Upper lobe of right lung (tissue), 1 donor: ENCODE data around the gene PPP1R3C. TPM values are rescaled to one million over a fixed set of nuclear protein-coding genes. Genes with fewer than 3 reads are reported as not detected.

ENCODE experiments used
- ATAC-seq: fragments of 200-7000 bp; cut with Tn5 transposase; one replicate; pipeline ENCODE4 v1.9.1; 2020; ENCODE audit warnings: mild to moderate bottlenecking, moderate library complexity
- DNase-seq: peaks from one replicate; pipeline ENCODE4 v3.0.0-alpha.2; 2020
- H3K27ac ChIP-seq: fragments of 200-600 bp; one replicate; pipeline ENCODE4 v1.8.0; 2022
- H3K27me3 ChIP-seq: fragments of 200-600 bp; one replicate; pipeline ENCODE4 v1.8.0; 2022; ENCODE audit warnings: mild to moderate bottlenecking
- H3K36me3 ChIP-seq: fragments of 200-600 bp; one replicate; pipeline ENCODE4 v1.8.0; 2022
- H3K4me1 ChIP-seq: fragments of 200-600 bp; one replicate; pipeline ENCODE4 v1.8.0; 2022
- H3K4me3 ChIP-seq: fragments of 200-600 bp; one replicate; pipeline ENCODE4 v1.8.0; 2022; ENCODE audit warnings: mild to moderate bottlenecking
- H3K9me3 ChIP-seq: fragments of 200-600 bp; one replicate; pipeline ENCODE4 v1.8.0; 2022
- CTCF ChIP-seq: fragments of 200-600 bp; IDR thresholded peaks from one replicate; pipeline ENCODE4 v1.8.0; 2022; ENCODE audit warnings: antibody characterized with exemption
- intact Hi-C: fragments of 100-400 bp; cut with DNase I; formaldehyde crosslinking; loops from one replicate; pipeline ENCODE4 v1.11.0; 2022
- total RNA-seq: library from RNA; stranded (reverse); fragmentation: NEBNext Ultra II Directional; extraction: Animal tissue kit (Norgen Biotek cat#: 25700); gene quantifications from one replicate; pipeline ENCODE4 v1.2.1, GENCODE V29; 2021
- donor health status: DM: no; HTN: yes; CAD: no; lungs with severe emphysema.

PPP1R3C gene
- total RNA-seq, 1 donor from 2014 or later = 15.1 TPM

GRCh38 chr10:91591797-91592174 lies 41.1 kb downstream of the PPP1R3C start:
- Histone ChIP-seq H3K27ac (peak overlapping the region; percentile 70), H3K36me3 (no peaks in the 10 kb centered on the region), H3K9me3 (no peaks in the 10 kb centered on the region), H3K27me3 (no peaks in the 10 kb centered on the region), H3K4me3 (no peak overlapping the region), H3K4me1 (peaks cover 15% of the 10 kb centered on the region)
- ATAC-seq = no peak
- DNase-seq = no peak
- TF ChIP-seq CTCF = no peak
- intact Hi-C loops = no loop called here

GRCh38 chr10:91590904-91591796 lies 41.7 kb downstream of the PPP1R3C start:
- no peak for TF ChIP-seq CTCF
- DNase-seq = no peak
- no peaks in the 10 kb centered on the region for H3K36me3 ChIP-seq
- intact Hi-C loops = no loop called here
- peak; percentile 35 for ATAC-seq
- H3K27me3 ChIP-seq = no peaks in the 10 kb centered on the region
- no peak overlapping the region for H3K4me3 ChIP-seq
- H3K27ac ChIP-seq = peak overlapping the region; percentile 70
- peaks cover 15% of the 10 kb centered on the region for H3K4me1 ChIP-seq
- no peaks in the 10 kb centered on the region for H3K9me3 ChIP-seq

- Histone ChIP-seq H3K9me3 (no peaks in the 10 kb centered on the region), H3K4me3 (no peak overlapping the region), H3K27me3 (no peaks in the 10 kb centered on the region), H3K27ac (peak overlapping the region; percentile 70), H3K36me3 (no peaks in the 10 kb centered on the region), H3K4me1 (peaks cover 15% of the 10 kb centered on the region)
- TF ChIP-seq CTCF = no peak
- DNase-seq = no peak
- intact Hi-C loops = no loop called here
- ATAC-seq = peak; percentile 46
Measured at GRCh38 chr10:91590142-91590903, 42.5 kb downstream of the PPP1R3C start.

- Histone ChIP-seq H3K36me3 (no peaks in the 10 kb centered on the region), H3K4me1 (peaks cover 15% of the 10 kb centered on the region), H3K4me3 (no peak overlapping the region), H3K27ac (peak overlapping the region; percentile 11), H3K27me3 (no peaks in the 10 kb centered on the region), H3K9me3 (no peaks in the 10 kb centered on the region)
- TF ChIP-seq CTCF = no peak
- DNase-seq = no peak
- intact Hi-C loops = no loop called here
- ATAC-seq = peak; percentile 30
Measured at GRCh38 chr10:91589658-91590035, 43.2 kb downstream of the PPP1R3C start.

- Histone ChIP-seq H3K27ac (no peak overlapping the region), H3K27me3 (no peaks in the 10 kb centered on the region), H3K4me3 (no peak overlapping the region), H3K36me3 (no peaks in the 10 kb centered on the region), H3K9me3 (no peaks in the 10 kb centered on the region), H3K4me1 (peaks cover 15% of the 10 kb centered on the region)
- DNase-seq = no peak
- no peak for TF ChIP-seq CTCF
- peak; percentile 44 for ATAC-seq
- intact Hi-C loops = no loop called here
Measured at GRCh38 chr10:91589015-91589657, 43.7 kb downstream of the PPP1R3C start.
